ENCODE results near the gene MMP15. TPM values are rescaled to one million over a fixed set of nuclear protein-coding genes. Genes with fewer than 3 reads are reported as not detected.

MMP15 gene
- total RNA-seq, 1 donor, result 9.4 TPM

DNA sequence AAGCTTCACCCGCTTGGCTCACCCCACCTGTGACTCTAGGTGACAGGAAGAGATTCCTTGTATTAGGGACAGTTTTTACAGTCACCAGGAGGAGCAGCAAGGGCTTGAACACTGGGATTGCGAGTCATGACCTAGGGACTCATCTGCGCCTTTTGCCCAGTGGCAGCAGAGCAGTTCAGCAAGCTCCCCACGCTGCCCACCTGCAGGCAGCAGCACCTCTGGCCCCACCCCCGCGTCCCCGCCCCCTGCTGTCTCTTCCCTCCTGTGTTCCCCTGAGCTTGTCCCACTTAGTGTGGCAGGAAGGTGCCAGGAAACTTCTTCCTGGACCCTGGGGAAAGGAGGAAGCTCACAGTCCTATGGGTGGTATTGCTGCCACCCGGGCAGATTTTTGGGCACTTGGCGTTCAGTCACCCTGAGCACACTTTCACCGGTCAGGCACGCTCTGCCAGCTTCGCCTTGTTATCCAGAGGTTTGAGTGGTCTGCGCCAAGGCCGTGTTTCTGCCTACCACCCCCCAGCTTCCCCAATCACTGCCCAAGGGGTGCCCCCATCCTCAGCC is 8.7 kb downstream of the MMP15 start:
- TF ChIP-seq, protein P1, sequence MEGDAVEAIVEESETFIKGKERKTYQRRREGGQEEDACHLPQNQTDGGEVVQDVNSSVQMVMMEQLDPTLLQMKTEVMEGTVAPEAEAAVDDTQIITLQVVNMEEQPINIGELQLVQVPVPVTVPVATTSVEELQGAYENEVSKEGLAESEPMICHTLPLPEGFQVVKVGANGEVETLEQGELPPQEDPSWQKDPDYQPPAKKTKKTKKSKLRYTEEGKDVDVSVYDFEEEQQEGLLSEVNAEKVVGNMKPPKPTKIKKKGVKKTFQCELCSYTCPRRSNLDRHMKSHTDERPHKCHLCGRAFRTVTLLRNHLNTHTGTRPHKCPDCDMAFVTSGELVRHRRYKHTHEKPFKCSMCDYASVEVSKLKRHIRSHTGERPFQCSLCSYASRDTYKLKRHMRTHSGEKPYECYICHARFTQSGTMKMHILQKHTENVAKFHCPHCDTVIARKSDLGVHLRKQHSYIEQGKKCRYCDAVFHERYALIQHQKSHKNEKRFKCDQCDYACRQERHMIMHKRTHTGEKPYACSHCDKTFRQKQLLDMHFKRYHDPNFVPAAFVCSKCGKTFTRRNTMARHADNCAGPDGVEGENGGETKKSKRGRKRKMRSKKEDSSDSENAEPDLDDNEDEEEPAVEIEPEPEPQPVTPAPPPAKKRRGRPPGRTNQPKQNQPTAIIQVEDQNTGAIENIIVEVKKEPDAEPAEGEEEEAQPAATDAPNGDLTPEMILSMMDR (IDR thresholded peaks at IDR 0.05; ENCODE audit: extremely low read depth, low read depth, low read length), result no peak
- Histone ChIP-seq H3K9me3 (ENCODE audit: low read depth, low read length) (no peaks in the 10 kb centered on the region), H3K4me3 (ENCODE audit: insufficient read depth, low read length) (no peak overlapping the region)

DNA sequence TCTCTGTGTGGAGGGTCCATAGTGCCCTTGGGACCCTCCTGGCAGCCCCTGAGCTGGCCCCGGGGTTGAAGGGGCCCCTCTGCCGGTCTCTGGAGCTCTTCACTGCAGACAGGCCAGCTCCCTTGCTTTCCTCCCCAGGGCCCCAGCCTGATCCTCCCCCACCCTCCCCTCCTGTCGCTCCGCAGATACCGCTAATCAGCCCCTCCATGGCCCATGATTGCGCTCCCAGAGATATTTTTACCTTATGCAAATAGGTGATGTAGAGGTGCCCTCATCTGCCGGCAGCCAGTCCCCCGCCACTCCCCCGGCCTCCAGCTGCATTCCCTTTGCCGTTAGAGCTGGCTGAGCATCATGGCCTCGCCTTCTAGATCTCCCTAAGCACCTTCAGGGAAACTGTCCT is 9.2 kb downstream of the MMP15 start:
- Histone ChIP-seq H3K4me1 (ENCODE audit: insufficient read depth, low read length) (no peaks in the 10 kb centered on the region), H2AFZ (ENCODE audit: low read length) (no peak overlapping the region), H3K4me3 (ENCODE audit: insufficient read depth, low read length) (no peak overlapping the region), H3K4me2 (ENCODE audit: insufficient read depth, low read length) (no peak overlapping the region), H3K27ac (ENCODE audit: low read depth, low read length) (no peak overlapping the region), H3K36me3 (ENCODE audit: insufficient read depth, low read length) (no peaks in the 10 kb centered on the region), H4K20me1 (ENCODE audit: insufficient read depth, low read length) (no peaks in the 10 kb centered on the region), H3K9me3 (ENCODE audit: low read depth, low read length) (no peaks in the 10 kb centered on the region), H3K27me3 (ENCODE audit: insufficient read depth, low read length) (no peaks in the 10 kb centered on the region), H3K79me2 (ENCODE audit: insufficient read depth, low read length) (no peaks in the 10 kb centered on the region)
- DNase-seq (ENCODE audit: insufficient read length, low spot score, missing footprints), result peak; percentile 58
- TF ChIP-seq, protein P1 (IDR thresholded peaks at IDR 0.05; ENCODE audit: extremely low read depth, low read depth, low read length), result no peak

More for the DNA sequence above, 8.7 kb downstream of the MMP15 start:
- H3K79me2 ChIP-seq (ENCODE audit: insufficient read depth, low read length), result no peaks in the 10 kb centered on the region
- no peaks in the 10 kb centered on the region for H3K36me3 ChIP-seq (ENCODE audit: insufficient read depth, low read length)
- peak; percentile 64 for DNase-seq (ENCODE audit: insufficient read length, low spot score, missing footprints)
- H3K27ac ChIP-seq (ENCODE audit: low read depth, low read length), result no peak overlapping the region
- H3K4me1 ChIP-seq (ENCODE audit: insufficient read depth, low read length), result no peaks in the 10 kb centered on the region
- H4K20me1 ChIP-seq (ENCODE audit: insufficient read depth, low read length), result no peaks in the 10 kb centered on the region
- H2AFZ ChIP-seq (ENCODE audit: low read length), result no peak overlapping the region
- H3K27me3 ChIP-seq (ENCODE audit: insufficient read depth, low read length), result peaks cover 4% of the 10 kb centered on the region
- no peak overlapping the region for H3K4me2 ChIP-seq (ENCODE audit: insufficient read depth, low read length)

DNA sequence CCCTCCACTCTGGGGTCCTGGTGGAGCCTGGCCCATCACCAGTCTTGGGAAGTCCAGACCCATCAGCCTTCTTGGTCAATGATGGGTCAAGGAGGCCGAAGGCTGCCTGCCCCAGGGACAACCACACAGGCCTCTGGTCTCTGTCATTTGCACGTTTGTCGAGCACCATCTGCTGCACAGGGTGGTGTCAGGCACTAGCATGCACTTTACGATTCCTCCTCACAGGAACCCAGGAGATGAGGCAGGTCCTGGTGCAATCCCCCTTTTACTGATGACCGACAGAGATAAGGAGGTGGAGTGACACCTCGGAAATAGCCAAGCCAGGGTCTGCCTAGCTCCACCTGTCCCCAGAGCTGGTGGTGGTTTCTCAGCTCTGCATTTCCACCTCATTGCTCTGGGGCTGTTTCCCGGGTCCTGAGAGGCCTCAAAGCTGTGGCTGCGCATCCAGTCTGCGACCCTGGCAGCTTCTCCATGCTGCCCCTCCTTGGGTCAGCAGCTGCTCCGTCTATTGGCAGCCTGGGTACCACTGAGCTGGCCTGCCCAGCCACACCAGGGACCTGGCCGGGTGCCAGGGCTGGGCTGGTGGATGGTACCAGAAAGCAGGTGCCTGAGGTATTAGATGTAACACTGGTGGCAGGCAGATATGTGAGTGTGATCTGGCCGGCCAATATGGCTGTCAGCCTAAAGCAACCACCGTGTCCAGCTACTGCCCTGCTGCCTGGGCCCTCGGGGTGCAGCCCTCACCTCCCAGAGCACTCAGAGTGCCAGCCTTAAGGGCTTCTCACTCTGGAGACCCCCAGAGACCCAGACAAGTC is 10.0 kb downstream of the MMP15 start:
- H3K4me2 ChIP-seq (ENCODE audit: insufficient read depth, low read length), result no peak overlapping the region
- H3K79me2 ChIP-seq (ENCODE audit: insufficient read depth, low read length), result no peaks in the 10 kb centered on the region
- TF ChIP-seq, protein P1 (IDR thresholded peaks at IDR 0.05; ENCODE audit: extremely low read depth, low read depth, low read length), result no peak
- peak; percentile 75 for DNase-seq (ENCODE audit: insufficient read length, low spot score, missing footprints)
- no peak overlapping the region for H2AFZ ChIP-seq (ENCODE audit: low read length)
- no peaks in the 10 kb centered on the region for H3K36me3 ChIP-seq (ENCODE audit: insufficient read depth, low read length)
- H3K27me3 ChIP-seq (ENCODE audit: insufficient read depth, low read length), result no peaks in the 10 kb centered on the region
- no peak overlapping the region for H3K27ac ChIP-seq (ENCODE audit: low read depth, low read length)
- H4K20me1 ChIP-seq (ENCODE audit: insufficient read depth, low read length), result no peaks in the 10 kb centered on the region
- no peak overlapping the region for H3K4me3 ChIP-seq (ENCODE audit: insufficient read depth, low read length)
- no peaks in the 10 kb centered on the region for H3K4me1 ChIP-seq (ENCODE audit: insufficient read depth, low read length)
- H3K9me3 ChIP-seq (ENCODE audit: low read depth, low read length), result no peaks in the 10 kb centered on the region

DNA sequence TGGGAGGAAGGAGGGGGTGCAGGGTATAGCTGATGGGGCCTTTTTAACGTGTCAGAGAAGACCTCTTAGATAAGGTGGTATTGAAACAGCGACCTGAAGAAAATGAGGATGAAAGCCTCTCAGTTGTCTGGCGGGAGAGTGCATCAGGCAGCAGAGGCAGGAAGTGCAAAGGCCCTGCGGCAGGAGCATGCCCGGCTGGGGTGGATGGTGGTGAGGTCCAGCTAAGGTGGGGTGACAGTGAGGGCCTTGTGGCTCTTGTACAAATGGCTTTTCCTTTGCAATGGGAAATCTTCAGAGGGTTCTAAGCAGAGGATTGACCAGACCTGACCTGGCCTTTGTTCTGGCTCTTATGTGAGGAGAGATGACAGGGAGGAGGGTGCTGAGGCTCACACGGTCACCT is 11.4 kb downstream of the MMP15 start:
- TF ChIP-seq, protein P1 (IDR thresholded peaks at IDR 0.05; ENCODE audit: extremely low read depth, low read depth, low read length), result no peak
- H3K36me3 ChIP-seq (ENCODE audit: insufficient read depth, low read length), result no peaks in the 10 kb centered on the region
- no peak overlapping the region for H2AFZ ChIP-seq (ENCODE audit: low read length)
- no peaks in the 10 kb centered on the region for H3K9me3 ChIP-seq (ENCODE audit: low read depth, low read length)
- no peaks in the 10 kb centered on the region for H3K27me3 ChIP-seq (ENCODE audit: insufficient read depth, low read length)
- no peaks in the 10 kb centered on the region for H4K20me1 ChIP-seq (ENCODE audit: insufficient read depth, low read length)
- H3K4me3 ChIP-seq (ENCODE audit: insufficient read depth, low read length), result no peak overlapping the region
- no peak overlapping the region for H3K4me2 ChIP-seq (ENCODE audit: insufficient read depth, low read length)
- DNase-seq (ENCODE audit: insufficient read length, low spot score, missing footprints), result peak; percentile 88
- H3K4me1 ChIP-seq (ENCODE audit: insufficient read depth, low read length), result no peaks in the 10 kb centered on the region
- H3K79me2 ChIP-seq (ENCODE audit: insufficient read depth, low read length), result no peaks in the 10 kb centered on the region
- no peak overlapping the region for H3K27ac ChIP-seq (ENCODE audit: low read depth, low read length)
